Mesothelial cell of epicardium (in vitro differentiated cells): ENCODE results near the gene CLCA1. TPM values are rescaled to one million over a fixed set of nuclear protein-coding genes. Genes with fewer than 3 reads are reported as not detected.
"Not testable (repeated sequence)": the region's sequence is repeated elsewhere in the genome, so short reads cannot be mapped to it uniquely, and the experiment has no call there.

Experiments
- DNase-seq, 2 experiments: peaks; one replicate each; pipeline ENCODE4 v3.0.0; 2021; ENCODE audit warnings: low spot score in 2 of 2; ENCODE audit not compliant: unreplicated experiment in 2 of 2
- H3K27ac Mint-ChIP-seq: 2 replicates; pipeline ENCODE4 v1.8.0; 2021; ENCODE audit warnings: mixed read lengths
- H3K27me3 Mint-ChIP-seq: 2 replicates; pipeline ENCODE4 v1.8.0; 2021; ENCODE audit warnings: low read depth, mixed read lengths
- H3K36me3 Mint-ChIP-seq: 2 replicates; pipeline ENCODE4 v1.8.0; 2021; ENCODE audit warnings: mixed read lengths
- H3K4me1 Mint-ChIP-seq: 2 replicates; pipeline ENCODE4 v1.8.0; 2021; ENCODE audit warnings: mixed read lengths
- H3K4me3 Mint-ChIP-seq: 2 replicates; pipeline ENCODE4 v1.8.0; 2021; ENCODE audit warnings: mild to moderate bottlenecking, moderate library complexity, mixed read lengths
- H3K9me3 Mint-ChIP-seq: 2 replicates; pipeline ENCODE4 v1.8.0; 2021; ENCODE audit warnings: mixed read lengths
- total RNA-seq: library from RNA; stranded (reverse); gene quantifications from 3 replicates; pipeline ENCODE4 v1.2.1, GENCODE V29; 2021
- TF ChIP-seq, protein P1 (sequence below): fragments of 200-600 bp; sonication (generic); IDR thresholded peaks from one replicate; pipeline ENCODE4 v1.5.0; 2021; ENCODE audit warnings: antibody characterized with exemption; ENCODE audit not compliant: unreplicated experiment

The CLCA1 gene
- total RNA-seq, 1 donor from 2014 or later, result not detected

DNA sequence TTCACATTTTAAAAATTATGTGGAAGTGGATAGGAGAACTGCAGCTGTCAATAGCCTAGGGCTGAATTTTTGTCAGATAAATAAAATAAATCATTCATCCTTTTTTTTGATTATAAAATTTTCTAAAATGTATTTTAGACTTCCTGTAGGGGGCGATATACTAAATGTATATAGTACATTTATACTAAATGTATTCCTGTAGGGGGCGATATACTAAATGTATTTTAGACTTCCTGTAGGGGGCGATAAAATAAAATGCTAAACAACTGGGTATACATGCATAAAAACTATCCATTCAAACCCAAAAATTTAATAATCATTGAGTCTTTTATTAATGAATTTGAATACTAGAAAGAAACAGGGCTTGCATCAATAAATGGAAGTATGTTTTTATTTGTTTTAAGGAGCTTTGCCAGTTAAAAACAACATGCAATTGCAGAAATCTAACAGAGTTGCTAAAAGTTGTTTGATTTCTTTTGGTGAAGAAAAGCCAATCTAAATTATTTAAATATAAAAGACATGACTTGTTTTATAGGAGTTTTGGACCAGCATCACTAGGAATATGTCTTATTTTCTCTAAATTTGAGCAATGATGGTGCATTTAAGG is 31.4 kb downstream of the CLCA1 start:
- TF ChIP-seq, protein P1, sequence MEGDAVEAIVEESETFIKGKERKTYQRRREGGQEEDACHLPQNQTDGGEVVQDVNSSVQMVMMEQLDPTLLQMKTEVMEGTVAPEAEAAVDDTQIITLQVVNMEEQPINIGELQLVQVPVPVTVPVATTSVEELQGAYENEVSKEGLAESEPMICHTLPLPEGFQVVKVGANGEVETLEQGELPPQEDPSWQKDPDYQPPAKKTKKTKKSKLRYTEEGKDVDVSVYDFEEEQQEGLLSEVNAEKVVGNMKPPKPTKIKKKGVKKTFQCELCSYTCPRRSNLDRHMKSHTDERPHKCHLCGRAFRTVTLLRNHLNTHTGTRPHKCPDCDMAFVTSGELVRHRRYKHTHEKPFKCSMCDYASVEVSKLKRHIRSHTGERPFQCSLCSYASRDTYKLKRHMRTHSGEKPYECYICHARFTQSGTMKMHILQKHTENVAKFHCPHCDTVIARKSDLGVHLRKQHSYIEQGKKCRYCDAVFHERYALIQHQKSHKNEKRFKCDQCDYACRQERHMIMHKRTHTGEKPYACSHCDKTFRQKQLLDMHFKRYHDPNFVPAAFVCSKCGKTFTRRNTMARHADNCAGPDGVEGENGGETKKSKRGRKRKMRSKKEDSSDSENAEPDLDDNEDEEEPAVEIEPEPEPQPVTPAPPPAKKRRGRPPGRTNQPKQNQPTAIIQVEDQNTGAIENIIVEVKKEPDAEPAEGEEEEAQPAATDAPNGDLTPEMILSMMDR, result peak; percentile 99
- peaks cover 2% of the 10 kb centered on the region for H3K27me3 Mint-ChIP-seq
- DNase-seq, result no peak
- H3K36me3 Mint-ChIP-seq, result no peaks in the 10 kb centered on the region
- no peaks in the 10 kb centered on the region for H3K9me3 Mint-ChIP-seq
- peaks cover 33% of the 10 kb centered on the region for H3K4me1 Mint-ChIP-seq
- no peak overlapping the region for H3K4me3 Mint-ChIP-seq
- H3K27ac Mint-ChIP-seq, result no peak overlapping the region

DNA sequence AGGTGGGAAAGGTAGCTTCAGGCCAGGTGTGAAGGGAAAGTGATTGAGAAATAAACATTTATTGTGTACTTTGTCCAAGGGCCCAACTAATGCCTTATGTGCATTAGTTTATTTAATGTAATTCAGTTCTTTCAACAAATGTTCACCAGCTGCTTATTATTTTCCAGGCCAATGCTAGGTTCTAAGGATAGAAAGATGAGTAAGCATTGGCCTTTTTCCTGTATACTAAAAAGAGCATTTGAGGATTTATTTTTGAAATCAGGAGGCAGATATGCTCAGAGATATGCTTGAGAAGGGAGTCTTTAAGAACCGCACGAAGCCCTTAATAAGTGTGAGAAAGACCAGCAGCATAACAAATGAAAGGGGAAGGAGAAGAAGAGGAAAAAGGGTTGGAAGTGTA is 32.0 kb downstream of the CLCA1 start:
- H3K4me1 Mint-ChIP-seq, result peaks cover 37% of the 10 kb centered on the region
- H3K27ac Mint-ChIP-seq, result peak overlapping the region; percentile 43
- peaks cover 2% of the 10 kb centered on the region for H3K27me3 Mint-ChIP-seq
- no peak overlapping the region for H3K4me3 Mint-ChIP-seq
- H3K36me3 Mint-ChIP-seq, result no peaks in the 10 kb centered on the region
- DNase-seq, result no peak
- no peaks in the 10 kb centered on the region for H3K9me3 Mint-ChIP-seq
- TF ChIP-seq, protein P1, result no peak

DNA sequence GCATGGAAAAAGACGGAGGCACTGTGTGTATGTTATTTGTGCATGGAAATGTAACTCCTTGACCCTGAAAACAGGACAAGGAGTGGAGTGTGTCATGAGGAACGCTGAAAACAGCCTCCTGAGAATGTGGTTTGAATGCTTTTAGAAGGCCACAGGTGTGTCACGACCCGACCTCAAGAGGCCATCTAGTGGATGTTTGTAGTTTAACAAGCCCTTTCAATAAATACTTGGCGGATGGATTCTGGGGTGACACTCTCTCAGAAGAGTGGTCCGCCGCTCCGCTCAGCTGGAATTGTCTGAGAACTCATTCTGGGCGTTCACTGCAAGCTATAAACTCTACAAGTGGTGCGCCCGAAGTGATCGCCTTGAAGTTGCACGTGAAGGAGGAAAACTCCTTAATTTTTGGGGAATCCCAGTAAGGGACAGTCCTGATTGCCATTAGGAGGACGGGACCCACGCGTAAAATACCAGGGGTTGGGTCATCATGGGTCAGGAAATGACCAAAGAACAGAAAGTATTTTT is 33.5 kb downstream of the CLCA1 start:
- peaks cover 37% of the 10 kb centered on the region for H3K4me1 Mint-ChIP-seq
- H3K4me3 Mint-ChIP-seq, result peak overlapping the region; percentile 71
- TF ChIP-seq, protein P1, result peak; percentile 54
- peak overlapping the region; percentile 94 for H3K27ac Mint-ChIP-seq
- H3K36me3 Mint-ChIP-seq, H3K9me3 Mint-ChIP-seq, DNase-seq, H3K27me3 Mint-ChIP-seq: not testable (repeated sequence)

DNA sequence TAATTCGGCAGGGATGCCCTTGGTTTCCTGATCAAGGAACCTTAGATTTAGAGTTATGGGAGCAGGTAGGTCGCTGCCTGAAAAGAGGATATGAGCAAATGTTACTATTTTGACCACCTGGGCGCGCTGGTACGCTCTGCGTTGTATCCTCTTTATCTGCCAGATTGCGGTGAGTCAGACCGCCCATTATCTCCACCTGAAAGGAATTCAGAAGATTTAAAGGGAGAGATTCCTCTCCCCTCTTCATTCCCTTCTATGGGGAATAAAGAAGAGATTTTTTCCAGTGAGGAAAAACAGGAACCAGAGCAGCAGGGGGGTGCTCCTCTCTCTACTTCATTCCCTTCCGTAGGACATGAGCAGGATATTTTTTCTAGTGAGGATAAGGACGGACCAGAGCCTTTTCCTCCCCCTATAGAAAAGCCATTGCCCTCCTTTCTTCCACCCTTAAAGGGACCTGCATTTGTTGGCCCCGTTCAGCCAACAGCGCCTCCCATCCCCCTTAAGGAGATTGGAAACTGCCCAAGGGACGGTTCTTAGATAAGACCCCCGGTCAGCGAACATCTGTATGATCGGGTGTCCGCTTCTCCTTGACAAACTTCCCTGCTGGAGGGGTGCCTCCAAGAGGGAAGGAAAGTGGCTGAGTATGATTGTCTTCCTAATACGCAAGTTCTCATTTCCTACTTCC is 34.1 kb downstream of the CLCA1 start:
- Mint-ChIP-seq H3K27ac (peak overlapping the region; percentile 94), H3K9me3 (no peaks in the 10 kb centered on the region)

DNA sequence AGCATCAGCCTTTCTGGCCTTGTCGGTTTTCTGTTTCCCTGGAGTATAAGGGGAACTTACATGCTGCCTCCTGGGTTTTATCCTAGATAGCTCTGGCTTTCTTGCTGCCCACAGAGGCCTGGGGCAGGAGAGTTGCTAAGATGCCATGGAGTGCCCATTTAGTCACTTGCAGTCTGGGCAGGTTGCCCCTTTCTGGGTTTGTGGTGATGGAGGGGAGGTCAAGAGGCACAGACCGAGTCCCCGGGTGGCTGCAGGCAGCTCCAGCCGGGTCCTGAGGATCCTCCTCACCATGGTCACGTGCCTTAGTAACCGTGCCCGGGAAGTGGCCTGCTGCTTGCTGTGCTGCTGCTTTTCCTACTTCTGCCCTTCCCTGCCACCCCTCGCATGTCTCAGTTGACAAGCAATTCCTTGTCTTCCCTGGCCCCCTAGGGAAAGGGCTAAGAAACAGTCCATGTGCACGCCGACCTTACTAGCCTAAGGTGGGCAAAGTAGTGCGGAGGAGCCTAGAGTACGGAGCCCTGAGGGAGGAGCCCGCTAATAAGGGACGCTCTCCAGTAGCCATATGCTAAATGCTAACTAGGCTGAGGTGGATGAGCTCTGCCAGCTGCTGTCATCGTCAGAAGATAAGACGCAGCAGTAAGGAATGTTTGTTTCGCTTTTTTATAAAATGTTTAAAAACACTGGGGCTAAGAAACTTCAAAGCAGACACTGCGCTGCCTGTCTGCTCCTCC is 34.8 kb downstream of the CLCA1 start:
- Mint-ChIP-seq H3K27ac (peak overlapping the region; percentile 94), H3K4me1 (peaks cover 37% of the 10 kb centered on the region), H3K4me3 (peak overlapping the region; percentile 71), H3K36me3 (no peaks in the 10 kb centered on the region), H3K9me3 (no peaks in the 10 kb centered on the region), H3K27me3 (no peaks in the 10 kb centered on the region)
- TF ChIP-seq, protein P1, result no peak
- peak in 1 of 2 experiments; percentile 40 for DNase-seq

More for the DNA sequence above, 34.1 kb downstream of the CLCA1 start:
- DNase-seq, result peak in 1 of 2 experiments; percentile 50
- Mint-ChIP-seq H3K27me3 (no peaks in the 10 kb centered on the region), H3K4me3 (peak overlapping the region; percentile 71), H3K4me1 (peaks cover 37% of the 10 kb centered on the region), H3K36me3 (no peaks in the 10 kb centered on the region)
- TF ChIP-seq, protein P1, result no peak
